AG04450 (cell line): ENCODE measurements around the gene GNAL. TPM values are rescaled to one million over a fixed set of nuclear protein-coding genes. Genes with fewer than 3 reads are reported as not detected.
"Not testable (repeated sequence)": the region's sequence is repeated elsewhere in the genome, so short reads cannot be mapped to it uniquely, and the experiment has no call there.

ENCODE experiments used
- CTCF ChIA-PET: fragments of 300-600, 350-600 bp; formaldehyde crosslinking; extraction: SDS; loops from one replicate; lab custom pipeline; 2022; ENCODE audit warnings: antibody characterized with exemption, inconsistent platforms; lab: Charles Lee
- POLR2A ChIA-PET: fragments of 350-600 bp; formaldehyde crosslinking; extraction: SDS; loops from one replicate; lab custom pipeline; 2021; ENCODE audit warnings: antibody characterized with exemption, inconsistent platforms; lab: Yijun Ruan, JAX
- DNase-seq: peaks from one replicate; pipeline ENCODE4 v3.0.0-alpha.2; 2011; ENCODE audit warnings: low read depth, low spot score
- H3K27ac ChIP-seq: one replicate; pipeline ENCODE4 v1.5.1; 2012; ENCODE audit warnings: low read depth, low read length, control low read depth
- H3K27me3 ChIP-seq: one replicate; pipeline ENCODE4 v1.6.0; 2012; ENCODE audit warnings: low read length; ENCODE audit not compliant: control insufficient read depth, insufficient read depth
- H3K4me3 ChIP-seq: 2 replicates; pipeline ENCODE4 v1.5.1; 2011; ENCODE audit warnings: mild to moderate bottlenecking, low read depth, low read length, control low read depth
- H3K9me3 ChIP-seq: 2 replicates; pipeline ENCODE4 v1.5.1; 2012; ENCODE audit warnings: low read length; ENCODE audit not compliant: control insufficient read depth, insufficient read depth
- polyA plus RNA-seq: library from polyadenylated mRNA; depleted of rRNA; stranded (reverse); fragments of >200 nt; gene quantifications from 2 replicates; pipeline ENCODE4 v1.2.3, GENCODE V29; 2011
- TF ChIP-seq, protein P1 (sequence below): IDR thresholded peaks from 2 replicates; pipeline ENCODE4 v1.5.1; 2011; ENCODE audit warnings: low read depth, low read length, control low read depth, inconsistent platforms

The GNAL gene
- polyA plus RNA-seq, 1 experiment = 0.51 TPM

DNA sequence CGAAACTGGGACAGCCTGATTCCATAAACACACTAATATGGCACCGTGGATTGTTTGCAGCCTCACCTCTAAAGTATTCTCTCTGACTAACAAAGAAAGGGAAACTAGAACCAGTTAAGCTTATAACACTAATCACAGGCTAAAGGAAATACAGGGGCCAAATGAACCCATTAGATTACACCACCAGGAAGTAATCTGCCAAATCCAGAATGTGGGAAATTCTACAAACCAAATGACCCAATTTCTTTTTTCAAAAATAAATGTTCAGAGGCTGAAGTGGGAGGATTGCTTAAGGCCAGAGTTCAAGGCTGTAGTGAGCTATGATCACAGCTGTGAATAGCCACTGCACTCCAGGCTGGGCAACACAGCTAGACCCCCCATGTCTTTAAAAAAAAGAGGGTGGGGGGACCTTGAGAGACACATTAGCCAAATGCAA lies 220.5 kb downstream of the GNAL start:
- no peaks in the 10 kb centered on the region; the same call in 1 of the 2 replicates for H3K9me3 ChIP-seq
- CTCF ChIA-PET = interaction anchor here (0.6 to 1.9 kb wide), 4 partner anchors 28 to 177 kb away, joined by 3 to 7 read pairs (median 6); no protein-coding TSS in a partner anchor
- DNase-seq = no peak

DNA sequence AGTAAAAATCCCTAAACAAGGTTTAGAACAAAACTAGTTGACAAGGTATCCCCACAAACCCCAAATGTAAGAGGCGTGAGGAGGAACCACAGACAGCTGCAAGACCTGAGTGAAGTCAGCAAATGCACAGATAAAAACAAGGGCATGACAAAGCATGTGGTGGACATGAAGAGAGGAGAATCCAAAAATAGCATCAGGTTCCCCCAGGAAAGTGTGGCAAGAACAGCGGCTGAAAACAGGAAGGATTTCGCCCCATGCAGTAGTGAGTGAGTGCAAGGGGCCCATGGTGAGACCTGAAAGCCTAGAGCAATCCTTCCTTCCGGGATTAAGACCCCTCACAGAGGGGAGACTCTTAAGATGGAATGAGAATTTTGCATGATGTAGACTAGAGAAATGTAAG lies 227.8 kb downstream of the GNAL start:
- H3K27ac ChIP-seq, POLR2A ChIA-PET, DNase-seq, H3K4me3 ChIP-seq, CTCF ChIA-PET, H3K27me3 ChIP-seq, H3K9me3 ChIP-seq: not testable (repeated sequence)

More for the DNA sequence above, 220.5 kb downstream of the GNAL start:
- no peaks in the 10 kb centered on the region for H3K27me3 ChIP-seq
- H3K27ac ChIP-seq = peak overlapping the region; percentile 21
- TF ChIP-seq, protein P1, sequence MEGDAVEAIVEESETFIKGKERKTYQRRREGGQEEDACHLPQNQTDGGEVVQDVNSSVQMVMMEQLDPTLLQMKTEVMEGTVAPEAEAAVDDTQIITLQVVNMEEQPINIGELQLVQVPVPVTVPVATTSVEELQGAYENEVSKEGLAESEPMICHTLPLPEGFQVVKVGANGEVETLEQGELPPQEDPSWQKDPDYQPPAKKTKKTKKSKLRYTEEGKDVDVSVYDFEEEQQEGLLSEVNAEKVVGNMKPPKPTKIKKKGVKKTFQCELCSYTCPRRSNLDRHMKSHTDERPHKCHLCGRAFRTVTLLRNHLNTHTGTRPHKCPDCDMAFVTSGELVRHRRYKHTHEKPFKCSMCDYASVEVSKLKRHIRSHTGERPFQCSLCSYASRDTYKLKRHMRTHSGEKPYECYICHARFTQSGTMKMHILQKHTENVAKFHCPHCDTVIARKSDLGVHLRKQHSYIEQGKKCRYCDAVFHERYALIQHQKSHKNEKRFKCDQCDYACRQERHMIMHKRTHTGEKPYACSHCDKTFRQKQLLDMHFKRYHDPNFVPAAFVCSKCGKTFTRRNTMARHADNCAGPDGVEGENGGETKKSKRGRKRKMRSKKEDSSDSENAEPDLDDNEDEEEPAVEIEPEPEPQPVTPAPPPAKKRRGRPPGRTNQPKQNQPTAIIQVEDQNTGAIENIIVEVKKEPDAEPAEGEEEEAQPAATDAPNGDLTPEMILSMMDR = no peak
- POLR2A ChIA-PET = interaction anchor here (0.6 to 1.2 kb wide), 2 partner anchors 15 to 45 kb away, joined by 3 to 9 read pairs; no protein-coding TSS in a partner anchor
- H3K4me3 ChIP-seq = no peak overlapping the region

DNA sequence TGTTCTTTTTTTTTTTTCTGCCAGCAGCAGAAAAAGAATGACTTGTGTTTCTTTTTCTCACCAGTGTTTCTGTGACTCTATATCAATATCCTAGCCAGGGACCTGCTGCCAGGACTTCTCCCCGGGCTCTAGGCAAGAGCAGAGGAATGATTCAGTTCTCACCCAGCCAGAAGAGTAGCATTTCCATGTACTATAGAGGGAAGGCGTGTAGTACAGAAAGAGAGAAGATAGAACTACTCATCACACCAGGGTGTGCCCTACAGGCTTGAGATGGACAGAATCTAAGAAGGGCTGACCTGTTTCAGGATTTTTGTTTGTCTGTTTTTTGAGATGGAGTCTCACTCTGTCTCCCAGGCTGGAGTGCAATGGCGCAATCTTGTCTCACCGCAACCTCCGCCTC lies 230.5 kb downstream of the GNAL start:
- H3K27ac ChIP-seq, POLR2A ChIA-PET, CTCF ChIA-PET, H3K4me3 ChIP-seq, H3K9me3 ChIP-seq, H3K27me3 ChIP-seq, DNase-seq: not testable (repeated sequence)

DNA sequence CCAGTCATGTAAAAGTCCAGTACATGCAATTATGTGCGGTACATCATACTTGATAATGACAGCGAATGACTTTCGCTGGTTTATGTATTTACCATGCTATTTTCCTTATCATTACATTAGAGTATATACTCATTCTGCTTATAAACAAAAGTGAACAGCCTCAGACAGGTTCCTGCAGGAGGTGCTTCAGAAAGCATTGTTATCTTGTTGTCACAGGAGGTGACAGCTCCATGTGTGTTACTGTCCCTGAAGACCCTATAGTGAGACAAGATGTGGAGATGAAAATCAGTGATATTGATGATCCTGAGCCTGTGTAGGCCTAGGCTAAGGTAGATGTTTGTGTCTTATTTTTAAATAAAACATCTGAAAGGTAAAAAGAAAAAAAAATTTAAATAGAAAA lies 234.4 kb downstream of the GNAL start:
- TF ChIP-seq, protein P1 = no peak
- no peak for DNase-seq
- H3K27me3 ChIP-seq = peaks cover 8% of the 10 kb centered on the region
- ChIA-PET CTCF (interaction anchor here (1.0 to 2.8 kb wide), 4 partner anchors 14 to 79 kb away, joined by 3 to 23 read pairs (median 7); no protein-coding TSS in a partner anchor), POLR2A (interaction anchor here (1.5 kb wide), 1 partner anchor 15 kb away, joined by 3 read pairs; no protein-coding TSS in a partner anchor)
- H3K4me3 ChIP-seq = no peak overlapping the region
- no peak overlapping the region for H3K27ac ChIP-seq
- no peaks in the 10 kb centered on the region for H3K9me3 ChIP-seq

DNA sequence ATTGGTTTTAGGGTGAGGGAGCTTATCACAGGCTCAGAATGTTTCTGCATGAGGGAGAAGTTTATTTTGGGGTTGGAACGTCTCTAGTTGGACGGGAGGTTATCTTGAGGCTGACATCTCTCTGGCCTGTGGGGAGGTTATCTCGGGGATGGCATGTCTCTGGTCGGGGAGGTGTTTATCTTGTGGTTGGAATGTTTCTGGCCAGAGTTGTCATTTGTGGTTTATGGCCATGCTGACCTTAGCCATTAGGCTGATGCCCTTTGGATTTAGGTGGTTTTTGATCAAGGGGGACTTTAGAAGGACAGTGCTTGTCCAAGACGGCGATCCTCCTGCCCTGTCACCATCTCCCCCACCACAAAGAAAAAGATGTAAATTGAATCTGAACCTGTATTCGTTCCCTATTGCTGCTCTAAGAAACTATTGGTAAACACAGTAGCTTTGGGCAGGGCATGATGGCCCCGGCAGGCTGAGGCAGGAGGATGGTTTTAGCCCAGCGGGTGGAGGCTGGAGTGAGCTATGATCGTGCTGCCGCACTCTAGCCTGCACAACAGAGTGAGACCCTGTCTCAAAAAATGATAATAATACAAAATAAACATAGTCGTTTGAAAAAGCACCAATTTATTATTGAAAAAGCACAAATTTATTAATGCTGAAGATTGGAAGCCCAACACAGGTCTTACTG lies 236.9 kb downstream of the GNAL start:
- Histone ChIP-seq H3K27ac (no peak overlapping the region), H3K27me3 (peaks cover 8% of the 10 kb centered on the region), H3K4me3 (no peak overlapping the region), H3K9me3 (no peaks in the 10 kb centered on the region)
- ChIA-PET POLR2A (no interaction called here), CTCF (interaction anchor here (3.6 to 3.7 kb wide), 2 partner anchors 12 to 69 kb away, joined by 12 to 35 read pairs; no protein-coding TSS in a partner anchor)
- DNase-seq = no peak
- TF ChIP-seq, protein P1 = no peak

DNA sequence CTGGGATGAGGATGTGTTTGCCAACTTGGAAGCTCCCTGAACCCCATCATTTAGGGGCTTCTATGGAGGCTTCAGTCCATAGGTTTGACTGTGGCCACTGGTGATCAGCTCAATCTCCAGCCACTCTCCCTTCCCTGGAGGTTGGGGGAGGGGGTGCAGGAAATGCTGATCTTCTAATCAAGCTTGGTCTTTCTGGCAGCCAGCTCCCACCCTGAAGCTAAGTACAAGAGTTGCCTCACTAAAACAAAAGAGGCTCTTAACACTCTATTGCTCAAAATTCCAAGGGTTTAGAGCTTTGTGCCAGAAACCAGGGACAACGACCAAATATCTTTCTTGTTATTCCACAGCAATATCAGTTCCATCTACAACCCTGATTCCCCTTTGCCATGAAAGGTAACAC lies 238.4 kb downstream of the GNAL start:
- no peak for DNase-seq
- ChIA-PET CTCF (interaction anchor here (0.8 to 3.7 kb wide), 7 partner anchors 11 to 344 kb away, joined by 3 to 35 read pairs (median 3); no protein-coding TSS in a partner anchor), POLR2A (no interaction called here)

More for the DNA sequence above, 238.4 kb downstream of the GNAL start:
- Histone ChIP-seq H3K27ac (no peak overlapping the region), H3K4me3 (no peak overlapping the region), H3K9me3 (no peaks in the 10 kb centered on the region), H3K27me3 (peaks cover 10% of the 10 kb centered on the region)
- TF ChIP-seq, protein P1 = no peak
